OCI-LY3 (cell line): ENCODE measurements around the gene NCOA1.

Experiments used
- H2AFZ ChIP-seq: fragments of 200-600, 300-600 bp; shearing (Covaris generic); 2 replicates; pipeline ENCODE4 v1.6.0; 2014; ENCODE audit warnings: antibody characterized with exemption, low read depth, low read length
- H3K27ac ChIP-seq: fragments of 200-600, 300-600 bp; sonication (generic); 2 replicates; pipeline ENCODE4 v1.5.1; 2014; ENCODE audit warnings: mild to moderate bottlenecking, low read length, moderate library complexity, mixed read lengths
- H3K27me3 ChIP-seq: fragments of 200-600, 300-600 bp; sonication (generic); 2 replicates; pipeline ENCODE4 v1.6.1; 2014; ENCODE audit warnings: low read depth, low read length, mixed read lengths
- H3K36me3 ChIP-seq: fragments of 200-600, 300-600 bp; sonication (generic); replicated peaks from 2 replicates; pipeline ENCODE3; 2014; ENCODE audit warnings: low read depth, low read length, mixed read lengths
- H3K4me1 ChIP-seq: fragments of 300-600, 200-600 bp; sonication (generic); 2 replicates; pipeline ENCODE4 v1.6.1; 2014; ENCODE audit warnings: low read length, mixed read lengths
- H3K4me2 ChIP-seq: fragments of 200-600, 300-600 bp; sonication (generic); 2 replicates; pipeline ENCODE4 v1.6.1; 2014; ENCODE audit warnings: low read length, mixed read lengths
- H3K4me3 ChIP-seq: fragments of 300-600, 200-600 bp; sonication (generic); 2 replicates; pipeline ENCODE4 v1.5.1; 2014; ENCODE audit warnings: antibody characterized with exemption, mild to moderate bottlenecking, low read length, moderate library complexity
- H3K79me2 ChIP-seq: fragments of 300-600, 200-600 bp; shearing (Covaris generic); 2 replicates; pipeline ENCODE4 v1.6.1; 2014; ENCODE audit warnings: mild to moderate bottlenecking, low read length, mixed read lengths
- H3K9ac ChIP-seq: fragments of 300-600, 200-600 bp; shearing (Covaris generic); 2 replicates; pipeline ENCODE4 v1.6.0; 2014; ENCODE audit warnings: mild to moderate bottlenecking, low read length, moderate library complexity
- H3K9me3 ChIP-seq: fragments of 200-600, 300-600 bp; shearing (Covaris generic); 2 replicates; pipeline ENCODE4 v1.6.1; 2014; ENCODE audit warnings: low read length, mixed read lengths; ENCODE audit not compliant: insufficient read depth
- H4K20me1 ChIP-seq: fragments of 200-600, 300-600 bp; sonication (generic); 2 replicates; pipeline ENCODE4 v1.6.1; 2016; ENCODE audit warnings: low read length, mixed read lengths; ENCODE audit not compliant: insufficient read depth
- EZH2phosphoT487 ChIP-seq: fragments of 200-600 bp; shearing (Covaris generic); IDR thresholded peaks from 2 replicates; pipeline ENCODE4 v1.6.1; 2018; ENCODE audit warnings: antibody characterized with exemption, mixed run types, low read depth
- TF ChIP-seq, protein P1 (sequence below): fragments of 200-600, 300-600 bp; sonication (generic); IDR thresholded peaks from 2 replicates; pipeline ENCODE4 v1.5.1; 2014; ENCODE audit warnings: antibody characterized with exemption, low read length, low read depth

NCOA1 gene

DNA sequence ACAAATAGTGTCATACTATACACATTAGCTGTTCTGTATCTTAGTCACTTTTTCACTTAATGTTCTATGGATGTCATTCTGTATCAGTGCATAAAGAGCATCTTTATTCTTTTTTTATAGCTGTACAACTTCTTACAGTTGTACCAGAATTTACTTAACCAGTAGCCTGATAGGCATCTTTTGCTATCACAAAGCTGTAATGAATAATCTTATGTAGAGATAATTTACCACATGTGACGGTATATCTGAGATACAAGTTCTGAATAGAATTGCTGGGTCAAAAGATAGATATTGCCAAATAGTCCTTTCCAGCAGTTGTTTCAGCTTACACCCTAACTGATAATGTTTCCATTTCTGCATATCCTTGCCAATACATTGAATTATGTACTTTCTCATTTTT is 232.1 kb downstream of the NCOA1 start:
- TF ChIP-seq, protein P1, sequence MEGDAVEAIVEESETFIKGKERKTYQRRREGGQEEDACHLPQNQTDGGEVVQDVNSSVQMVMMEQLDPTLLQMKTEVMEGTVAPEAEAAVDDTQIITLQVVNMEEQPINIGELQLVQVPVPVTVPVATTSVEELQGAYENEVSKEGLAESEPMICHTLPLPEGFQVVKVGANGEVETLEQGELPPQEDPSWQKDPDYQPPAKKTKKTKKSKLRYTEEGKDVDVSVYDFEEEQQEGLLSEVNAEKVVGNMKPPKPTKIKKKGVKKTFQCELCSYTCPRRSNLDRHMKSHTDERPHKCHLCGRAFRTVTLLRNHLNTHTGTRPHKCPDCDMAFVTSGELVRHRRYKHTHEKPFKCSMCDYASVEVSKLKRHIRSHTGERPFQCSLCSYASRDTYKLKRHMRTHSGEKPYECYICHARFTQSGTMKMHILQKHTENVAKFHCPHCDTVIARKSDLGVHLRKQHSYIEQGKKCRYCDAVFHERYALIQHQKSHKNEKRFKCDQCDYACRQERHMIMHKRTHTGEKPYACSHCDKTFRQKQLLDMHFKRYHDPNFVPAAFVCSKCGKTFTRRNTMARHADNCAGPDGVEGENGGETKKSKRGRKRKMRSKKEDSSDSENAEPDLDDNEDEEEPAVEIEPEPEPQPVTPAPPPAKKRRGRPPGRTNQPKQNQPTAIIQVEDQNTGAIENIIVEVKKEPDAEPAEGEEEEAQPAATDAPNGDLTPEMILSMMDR: no peak

DNA sequence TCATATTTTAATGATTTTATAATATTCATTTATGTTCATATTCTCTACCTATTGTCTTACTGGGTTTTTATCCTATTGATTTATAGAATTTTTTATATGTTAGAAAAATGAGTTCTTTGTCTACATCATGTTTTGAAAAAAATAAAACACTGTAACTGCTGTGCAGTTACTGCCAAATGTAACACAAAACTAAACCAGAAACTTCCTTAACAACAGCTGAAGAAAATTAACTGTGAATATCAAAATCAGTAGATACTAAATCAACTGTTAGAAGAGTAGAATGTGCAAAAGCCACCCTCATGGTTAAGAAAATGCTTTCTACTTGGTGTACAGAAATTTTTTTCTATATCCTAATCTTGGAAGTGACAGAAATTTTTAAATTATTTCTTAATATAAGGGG is 232.6 kb downstream of the NCOA1 start:
- no peaks in the 10 kb centered on the region for H4K20me1 ChIP-seq
- peak overlapping the region; percentile 59 for H3K4me3 ChIP-seq
- no peaks in the 10 kb centered on the region for H3K27me3 ChIP-seq
- H3K27ac ChIP-seq: peak overlapping the region; percentile 94
- H3K9me3 ChIP-seq: no peaks in the 10 kb centered on the region
- H3K79me2 ChIP-seq: no peaks in the 10 kb centered on the region
- peak overlapping the region; percentile 69 for H3K4me2 ChIP-seq
- TF ChIP-seq, protein P1: no peak
- no peak for TF ChIP-seq EZH2phosphoT487
- peaks cover 75% of the 10 kb centered on the region for H3K4me1 ChIP-seq
- H2AFZ ChIP-seq: no peak overlapping the region
- H3K36me3 ChIP-seq: no peaks in the 10 kb centered on the region
- peak overlapping the region; percentile 50 for H3K9ac ChIP-seq

More for the DNA sequence above, 232.1 kb downstream of the NCOA1 start:
- peaks cover 2% of the 10 kb centered on the region for H3K36me3 ChIP-seq
- H3K9me3 ChIP-seq: no peaks in the 10 kb centered on the region
- peak overlapping the region; percentile 50 for H3K9ac ChIP-seq
- H4K20me1 ChIP-seq: no peaks in the 10 kb centered on the region
- no peak overlapping the region for H2AFZ ChIP-seq
- H3K27ac ChIP-seq: peak overlapping the region; percentile 94
- H3K27me3 ChIP-seq: no peaks in the 10 kb centered on the region
- H3K4me2 ChIP-seq: peak overlapping the region; percentile 69
- H3K79me2 ChIP-seq: no peaks in the 10 kb centered on the region
- H3K4me1 ChIP-seq: peaks cover 75% of the 10 kb centered on the region
- H3K4me3 ChIP-seq: peak overlapping the region; percentile 53

DNA sequence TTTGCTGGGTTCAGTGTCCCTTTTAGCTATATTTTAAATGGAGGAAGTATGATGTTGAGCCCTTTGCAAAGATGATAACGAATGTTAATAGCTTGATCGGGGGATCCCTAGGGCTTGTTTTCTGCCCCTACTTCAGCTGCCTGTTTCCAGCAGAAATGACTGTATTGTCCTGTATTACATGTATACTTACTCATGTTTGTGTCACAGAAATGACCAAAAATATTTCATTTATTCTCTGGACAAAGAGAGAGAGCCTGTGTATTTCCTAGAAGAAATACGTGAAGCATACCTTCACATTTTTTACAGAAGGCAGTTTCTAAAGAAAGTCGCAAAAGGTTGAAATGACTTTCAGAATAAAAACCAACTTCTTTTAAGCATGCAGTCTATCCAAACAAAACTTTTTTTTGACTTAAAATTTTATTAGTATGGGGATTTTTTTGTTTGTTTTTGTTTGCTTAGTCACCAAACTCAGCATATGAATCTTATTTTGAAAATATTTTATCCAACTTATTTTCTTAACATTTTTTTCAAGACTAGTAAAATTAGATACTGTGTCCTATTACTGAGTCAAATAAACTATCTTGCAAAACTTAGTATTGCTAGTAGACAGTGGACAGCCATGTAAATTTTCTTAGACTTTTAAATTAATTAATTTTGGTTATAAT is 233.2 kb downstream of the NCOA1 start:
- Histone ChIP-seq H3K9me3 (no peaks in the 10 kb centered on the region), H3K27me3 (no peaks in the 10 kb centered on the region), H3K4me2 (peak overlapping the region; percentile 69), H3K27ac (peak overlapping the region; percentile 94), H3K4me3 (peak overlapping the region; percentile 59), H3K4me1 (peaks cover 71% of the 10 kb centered on the region), H2AFZ (no peak overlapping the region), H3K36me3 (no peaks in the 10 kb centered on the region), H3K9ac (peak overlapping the region; percentile 50), H3K79me2 (no peaks in the 10 kb centered on the region), H4K20me1 (no peaks in the 10 kb centered on the region)
- no peak for TF ChIP-seq EZH2phosphoT487
- TF ChIP-seq, protein P1: no peak

DNA sequence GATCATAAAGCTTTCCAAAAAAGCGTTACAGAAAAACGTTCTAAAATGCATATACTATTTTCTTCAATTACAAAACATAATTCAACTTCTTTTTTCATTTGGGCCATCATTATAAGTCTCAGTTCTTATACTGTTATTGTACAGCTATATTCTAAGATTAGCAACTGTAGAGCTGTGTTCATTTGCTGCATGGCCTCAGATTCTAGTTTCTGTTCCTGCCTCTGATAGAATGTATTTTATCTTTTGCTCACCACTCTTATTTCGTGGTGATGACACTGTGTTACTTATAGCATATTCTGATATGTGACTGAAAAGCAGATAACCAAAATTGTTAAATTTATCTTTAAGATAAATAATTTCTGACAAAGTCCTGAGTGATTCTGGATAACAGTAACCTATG is 234.9 kb downstream of the NCOA1 start:
- H2AFZ ChIP-seq: no peak overlapping the region
- no peaks in the 10 kb centered on the region for H4K20me1 ChIP-seq
- no peaks in the 10 kb centered on the region for H3K27me3 ChIP-seq
- peak overlapping the region; percentile 37 for H3K27ac ChIP-seq
- no peak for TF ChIP-seq EZH2phosphoT487
- TF ChIP-seq, protein P1: no peak
- H3K4me2 ChIP-seq: peak overlapping the region; percentile 36
- peaks cover 55% of the 10 kb centered on the region for H3K4me1 ChIP-seq
- no peaks in the 10 kb centered on the region for H3K36me3 ChIP-seq
- H3K9me3 ChIP-seq: no peaks in the 10 kb centered on the region
- H3K4me3 ChIP-seq: no peak overlapping the region
- peak overlapping the region; percentile 7; the same call in 1 of the 2 replicates for H3K9ac ChIP-seq
- H3K79me2 ChIP-seq: no peaks in the 10 kb centered on the region
